ENCODE results near the gene TMA7. TPM values are rescaled to one million over a fixed set of nuclear protein-coding genes. Genes with fewer than 3 reads are reported as not detected.

Gene TMA7
- total RNA-seq, 6 experiments from 2014 or later = 64.8 to 182 (median 80.1) TPM

DNA sequence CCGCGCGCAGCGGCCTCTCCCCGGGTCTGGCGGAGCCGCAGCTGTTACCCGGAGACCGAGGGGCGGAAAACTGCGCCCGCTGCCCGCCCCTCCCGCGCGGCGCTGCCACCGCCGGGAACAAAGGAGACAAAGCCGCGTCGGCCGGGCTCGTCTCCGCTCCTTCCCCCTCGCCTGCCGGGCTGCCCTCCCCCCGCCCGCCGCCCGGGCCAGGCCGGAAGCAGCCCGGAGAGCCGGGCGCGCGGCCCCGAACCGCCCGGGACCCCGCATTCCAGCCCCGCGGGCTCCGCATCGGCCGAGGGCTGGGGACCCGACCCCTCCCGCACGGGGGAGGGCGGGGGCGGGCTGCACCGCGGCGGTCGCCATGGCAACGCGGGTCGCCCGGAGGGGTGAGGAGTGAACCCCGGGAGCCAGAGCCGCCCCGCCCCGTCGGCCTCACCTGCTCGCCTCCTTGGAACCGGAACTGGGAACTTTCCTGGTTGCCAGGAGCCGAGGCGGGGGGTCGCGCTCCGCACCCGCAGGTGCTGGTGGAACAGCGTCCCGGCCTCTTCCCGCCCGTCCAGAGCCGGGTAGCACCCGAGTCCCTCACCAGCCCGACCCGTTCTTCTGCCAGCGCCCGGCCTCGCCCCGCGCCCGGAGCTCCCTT is 10.6 kb upstream of the TMA7 start:
- H3K27ac ChIP-seq = peak overlapping the region; percentile 56 to 89 (median 79)
- DNase-seq = peak; percentile 79 to 91 (median 89)
- H3K4me1 ChIP-seq = peaks cover 0 to 55% (median 22%) of the 10 kb centered on the region in 4 donors

DNA sequence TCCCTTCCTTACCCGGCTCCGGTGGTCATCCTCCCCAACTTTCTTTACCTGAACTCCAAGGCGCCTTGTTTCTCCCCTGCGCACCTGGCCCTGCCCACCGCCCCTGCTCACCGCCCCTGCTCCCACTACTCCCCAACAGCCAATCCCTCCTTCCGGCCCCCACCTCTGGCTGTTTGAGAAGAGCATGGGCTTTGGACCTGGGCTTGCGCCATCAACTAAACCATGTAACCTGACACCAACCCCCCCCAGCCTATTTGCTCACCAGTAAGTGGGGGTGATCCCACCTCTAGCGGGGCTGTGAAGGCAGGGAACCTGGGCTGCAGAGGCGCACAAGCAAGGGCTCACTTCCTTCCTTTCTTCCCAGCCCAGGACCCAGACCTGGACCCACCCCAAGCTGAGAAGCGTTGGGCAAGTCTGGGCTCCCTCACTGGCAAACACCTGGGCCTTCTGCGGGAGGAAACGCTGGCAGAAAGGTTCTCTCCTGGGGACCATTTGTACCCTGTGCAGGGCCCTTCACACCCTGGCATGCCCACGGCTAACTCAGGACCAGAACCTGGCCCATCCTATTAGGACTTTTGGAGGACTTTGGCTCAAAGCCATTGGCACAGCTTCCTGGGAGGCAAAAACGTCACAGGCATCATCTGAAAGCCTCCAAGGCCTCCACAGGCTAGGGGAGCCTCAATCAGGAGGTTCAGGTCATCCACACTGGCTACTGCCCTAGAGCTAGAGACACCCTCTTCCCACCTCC is 9.9 kb upstream of the TMA7 start, which contains the start of gene PLXNB1:
Gene PLXNB1 (minus strand): TSS at position 127 of the 748 bp plus-strand sequence. CDS start 5,475 bp downstream, outside the sequence.
- peak; percentile 75 to 82 (median 77) for ATAC-seq
- peak within 1 kb of the TSS; percentile 78 to 96 (median 85) for H3K4me3 ChIP-seq
- peak; percentile 62 for TF ChIP-seq POLR2A (IDR thresholded peaks at IDR 0.05)
- TF ChIP-seq, protein P1, sequence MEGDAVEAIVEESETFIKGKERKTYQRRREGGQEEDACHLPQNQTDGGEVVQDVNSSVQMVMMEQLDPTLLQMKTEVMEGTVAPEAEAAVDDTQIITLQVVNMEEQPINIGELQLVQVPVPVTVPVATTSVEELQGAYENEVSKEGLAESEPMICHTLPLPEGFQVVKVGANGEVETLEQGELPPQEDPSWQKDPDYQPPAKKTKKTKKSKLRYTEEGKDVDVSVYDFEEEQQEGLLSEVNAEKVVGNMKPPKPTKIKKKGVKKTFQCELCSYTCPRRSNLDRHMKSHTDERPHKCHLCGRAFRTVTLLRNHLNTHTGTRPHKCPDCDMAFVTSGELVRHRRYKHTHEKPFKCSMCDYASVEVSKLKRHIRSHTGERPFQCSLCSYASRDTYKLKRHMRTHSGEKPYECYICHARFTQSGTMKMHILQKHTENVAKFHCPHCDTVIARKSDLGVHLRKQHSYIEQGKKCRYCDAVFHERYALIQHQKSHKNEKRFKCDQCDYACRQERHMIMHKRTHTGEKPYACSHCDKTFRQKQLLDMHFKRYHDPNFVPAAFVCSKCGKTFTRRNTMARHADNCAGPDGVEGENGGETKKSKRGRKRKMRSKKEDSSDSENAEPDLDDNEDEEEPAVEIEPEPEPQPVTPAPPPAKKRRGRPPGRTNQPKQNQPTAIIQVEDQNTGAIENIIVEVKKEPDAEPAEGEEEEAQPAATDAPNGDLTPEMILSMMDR (IDR thresholded peaks at IDR 0.05) = no peak
- peaks cover 0 to 14% (median 0%) of the 10 kb centered on the region in 4 donors for H3K36me3 ChIP-seq
- peak; percentile 89 to 97 (median 93) for DNase-seq
- H3K27ac ChIP-seq = peak within 1 kb of the TSS; percentile 56 to 89 (median 79)
- 14% methylated on average over 12 of the region's 15 CpGs for WGBS (ENCODE audit: insufficient coverage, low coverage, low lambda C conversion rate, missing lambda C conversion rate)
- no peaks in the 10 kb centered on the region for H3K9me3 ChIP-seq
- H3K4me1 ChIP-seq = peaks cover 0 to 49% (median 23%) of the 10 kb centered on the region in 4 donors
- intact Hi-C loops (cut with DNase I) = no loop called here
- H3K27me3 ChIP-seq = no peaks in the 10 kb centered on the region

More for the DNA sequence above, 10.6 kb upstream of the TMA7 start:
- Histone ChIP-seq H3K27me3 (no peaks in the 10 kb centered on the region), H3K36me3 (peaks cover 0 to 14% (median 0%) of the 10 kb centered on the region in 4 donors), H3K9me3 (no peaks in the 10 kb centered on the region), H3K4me3 (peak overlapping the region; percentile 78 to 96 (median 85))
- intact Hi-C loops (cut with DNase I) = no loop called here
- ATAC-seq = peak; percentile 27 to 63 (median 54)
- peak; percentile 45 for TF ChIP-seq POLR2A (IDR thresholded peaks at IDR 0.05)
- TF ChIP-seq, protein P1 (IDR thresholded peaks at IDR 0.05) = no peak
- 4% methylated on average over 5 of the region's 86 CpGs for WGBS (ENCODE audit: insufficient coverage, low coverage, low lambda C conversion rate, missing lambda C conversion rate)

DNA sequence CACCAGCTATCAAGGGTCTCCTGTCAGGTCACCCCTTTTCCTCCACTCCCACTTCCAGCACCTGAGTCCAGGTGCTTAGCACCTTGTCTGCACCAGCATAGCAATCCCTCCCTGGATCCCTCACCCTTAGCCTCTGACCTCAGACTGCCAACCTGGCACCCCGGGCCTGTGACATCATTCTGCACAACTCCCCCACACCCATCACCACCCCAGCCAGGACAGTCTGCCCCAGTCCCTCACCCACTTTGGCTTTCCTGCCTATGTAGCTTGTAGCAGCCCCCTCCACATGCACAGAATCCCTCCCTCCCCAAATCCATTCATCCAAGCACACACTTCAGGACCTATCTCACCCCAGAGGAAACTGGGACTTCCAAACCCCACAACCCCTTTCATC is 9.4 kb upstream of the TMA7 start:
- peak in 3 of 4 donors; percentile 1 to 10 (median 3) for ATAC-seq
- 30% methylated on average over 1 of the region's 1 CpG for WGBS (ENCODE audit: insufficient coverage, low coverage, low lambda C conversion rate, missing lambda C conversion rate)
- TF ChIP-seq, protein P1 (IDR thresholded peaks at IDR 0.05) = no peak
- peak; percentile 10 for TF ChIP-seq POLR2A (IDR thresholded peaks at IDR 0.05)
- Histone ChIP-seq H3K4me1 (peaks cover 0 to 46% (median 23%) of the 10 kb centered on the region in 4 donors), H3K9me3 (no peaks in the 10 kb centered on the region), H3K4me3 (peak overlapping the region in 1 of 3 donors; percentile 78), H3K36me3 (peaks cover 0 to 14% (median 0%) of the 10 kb centered on the region in 4 donors), H3K27me3 (no peaks in the 10 kb centered on the region), H3K27ac (peak overlapping the region; percentile 43 to 89 (median 56))
- intact Hi-C loops (cut with DNase I) = no loop called here
- peak in 1 of 3 donors; percentile 51 for DNase-seq

DNA sequence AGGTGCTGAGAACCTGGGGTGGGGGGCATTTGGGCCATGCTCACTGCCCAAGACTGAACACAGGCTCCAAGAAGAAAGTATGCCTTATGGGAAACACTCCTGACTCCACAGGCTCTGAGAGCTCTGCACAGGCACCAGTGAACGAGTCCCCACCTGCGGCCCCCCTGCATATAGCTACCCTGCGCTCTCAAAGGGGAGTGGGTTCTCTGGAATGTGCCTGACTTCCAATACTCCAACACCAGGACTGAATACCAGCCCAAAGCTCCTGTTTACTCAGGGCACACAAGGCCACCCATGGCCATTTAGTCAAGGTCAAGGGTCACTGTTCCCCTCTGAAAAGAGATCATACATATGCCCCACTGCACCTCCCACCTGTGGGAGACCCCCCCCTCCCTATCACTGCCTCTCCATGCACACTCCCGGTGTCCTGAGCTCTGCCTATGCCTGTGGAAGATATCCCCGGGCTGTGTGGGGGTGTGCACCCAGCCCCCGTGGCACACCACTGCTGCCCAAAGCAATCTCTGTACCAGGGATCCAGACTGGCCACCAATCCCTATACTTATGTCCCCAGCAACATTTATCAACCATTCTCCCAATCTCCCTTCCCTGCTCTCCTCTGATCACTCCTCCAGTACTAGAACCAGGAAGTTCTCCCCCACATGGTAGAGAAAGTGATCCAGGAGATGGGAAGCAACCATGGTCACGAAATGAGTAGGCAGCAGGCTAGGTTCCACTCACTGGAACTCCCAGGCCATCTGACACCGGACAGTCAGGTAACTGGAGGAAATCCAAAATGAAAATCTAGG is 8.6 kb upstream of the TMA7 start:
- Histone ChIP-seq H3K27me3 (no peaks in the 10 kb centered on the region), H3K27ac (peak overlapping the region in 2 of 3 donors; percentile 56 to 89), H3K9me3 (no peaks in the 10 kb centered on the region), H3K4me1 (peaks cover 0 to 39% (median 20%) of the 10 kb centered on the region in 4 donors), H3K36me3 (peaks cover 0 to 14% (median 0%) of the 10 kb centered on the region in 4 donors), H3K4me3 (no peak overlapping the region)
- intact Hi-C loops (cut with DNase I) = no loop called here
- TF ChIP-seq POLR2A (IDR thresholded peaks at IDR 0.05) = no peak
- TF ChIP-seq, protein P1 (IDR thresholded peaks at IDR 0.05) = no peak
- no peak for ATAC-seq
- peak in 1 of 3 donors; percentile 10 for DNase-seq
- WGBS (ENCODE audit: insufficient coverage, low coverage, low lambda C conversion rate, missing lambda C conversion rate) = 32% methylated on average over 5 of the region's 8 CpGs
